GM23338 (cell line): ENCODE data around the gene MARK3. TPM values are rescaled to one million over a fixed set of nuclear protein-coding genes. Genes with fewer than 3 reads are reported as not detected.

Experiments
- ATAC-seq: fragments of 200-7000 bp; cut with Tn5 transposase; 3 replicates; pipeline ENCODE4 v1.9.1; 2020
- DNase-seq: peaks from one replicate; pipeline ENCODE4 v3.0.0-alpha.2; 2015; ENCODE audit warnings: low spot score
- H2AFZ ChIP-seq: fragments of 200-600 bp; sonication (generic); 2 replicates; pipeline ENCODE4 v1.8.0; 2016; ENCODE audit warnings: antibody characterized with exemption, mild to moderate bottlenecking, moderate library complexity
- H3F3A ChIP-seq: fragments of 200-600 bp; sonication (generic); replicated peaks from 2 replicates; pipeline ENCODE4 v1.8.0; 2017; ENCODE audit warnings: antibody characterized with exemption, mixed run types, low read depth
- H3K27ac ChIP-seq: fragments of 200-600 bp; sonication (generic); 2 replicates; pipeline ENCODE4 v1.6.1; 2016; ENCODE audit warnings: low read depth
- H3K27me3 ChIP-seq: fragments of 200-600 bp; sonication (generic); 2 replicates; pipeline ENCODE4 v1.8.0; 2016; ENCODE audit warnings: mild to moderate bottlenecking, mixed run types, moderate library complexity; ENCODE audit not compliant: insufficient read depth
- H3K36me3 ChIP-seq: fragments of 200-600 bp; sonication (generic); 2 replicates; pipeline ENCODE4 v1.8.0; 2016; ENCODE audit warnings: mild to moderate bottlenecking; ENCODE audit not compliant: insufficient read depth
- H3K4me1 ChIP-seq: fragments of 200-600 bp; sonication (generic); 2 replicates; pipeline ENCODE4 v1.8.0; 2016; ENCODE audit warnings: mild to moderate bottlenecking, moderate library complexity; ENCODE audit not compliant: insufficient read depth
- H3K4me2 ChIP-seq: fragments of 200-600 bp; sonication (generic); 2 replicates; pipeline ENCODE4 v1.7.1; 2017; ENCODE audit warnings: mixed run types
- H3K4me3 ChIP-seq: fragments of 200-600 bp; sonication (generic); 2 replicates; pipeline ENCODE4 v1.6.1; 2016; ENCODE audit warnings: mixed run types
- H3K79me2 ChIP-seq: fragments of 200-600 bp; sonication (generic); replicated peaks from 2 replicates; pipeline ENCODE4 v1.8.0; 2017; ENCODE audit warnings: mild to moderate bottlenecking; ENCODE audit not compliant: insufficient read depth
- H3K9me2 ChIP-seq: fragments of 200-600 bp; sonication (generic); 2 replicates; pipeline ENCODE4 v1.8.0; 2017; ENCODE audit not compliant: insufficient read depth
- H4K20me1 ChIP-seq: fragments of 200-600 bp; sonication (generic); replicated peaks from 2 replicates; pipeline ENCODE4 v1.8.0; 2017; ENCODE audit warnings: mild to moderate bottlenecking; ENCODE audit not compliant: insufficient read depth
- H3K27ac Mint-ChIP-seq: 2 replicates; pipeline ENCODE4 v1.8.0; 2020; ENCODE audit warnings: inconsistent platforms, mild to moderate bottlenecking, moderate library complexity, mixed read lengths
- H3K27me3 Mint-ChIP-seq: 3 replicates; pipeline ENCODE4 v1.8.0; 2022; ENCODE audit warnings: low read depth, mild to moderate bottlenecking, moderate library complexity, mixed read lengths, inconsistent platforms; ENCODE audit not compliant: insufficient read depth, poor library complexity
- H3K36me3 Mint-ChIP-seq: 3 replicates; pipeline ENCODE4 v1.8.0; 2021; ENCODE audit warnings: low read depth, mild to moderate bottlenecking, inconsistent platforms, moderate library complexity, mixed read lengths
- H3K4me1 Mint-ChIP-seq: 3 replicates; pipeline ENCODE4 v1.8.0; 2020; ENCODE audit warnings: mild to moderate bottlenecking, inconsistent platforms, mixed read lengths
- H3K4me3 Mint-ChIP-seq: 3 replicates; pipeline ENCODE4 v1.8.0; 2021; ENCODE audit warnings: moderate library complexity, mild to moderate bottlenecking, inconsistent platforms, mixed read lengths
- H3K9me3 Mint-ChIP-seq: 3 replicates; pipeline ENCODE4 v1.8.0; 2020; ENCODE audit warnings: moderate library complexity, mild to moderate bottlenecking, inconsistent platforms, mixed read lengths
- CREB1 ChIP-seq: fragments of 250-450 bp; sonication (Bioruptor Pico); IDR thresholded peaks from 2 replicates; pipeline ENCODE4 v1.5.0; 2020; ENCODE audit warnings: low read depth, mild to moderate bottlenecking, moderate library complexity
- CTCF ChIP-seq, 2 experiments: fragments of 200-600 bp in 1 of 2; sonication (generic) in 1 of 2; conservative IDR thresholded peaks; 2 replicates each; pipeline versions ENCODE4 v1.5.1 to v1.6.1; 2016 to 2017; ENCODE audit warnings: antibody characterized with exemption in 2 of 2, low read depth in 2 of 2, mild to moderate bottlenecking in 2 of 2, moderate library complexity in 1 of 2
- ETS1 ChIP-seq: IDR thresholded peaks from 2 replicates; pipeline ENCODE4 v1.6.1; 2016; ENCODE audit warnings: antibody characterized with exemption
- EZH2 ChIP-seq: fragments of 200-600 bp; sonication (generic); IDR thresholded peaks from one replicate; pipeline ENCODE4 v1.8.0; 2017; ENCODE audit warnings: antibody characterized with exemption, mild to moderate bottlenecking, low read depth; ENCODE audit not compliant: unreplicated experiment
- EZH2phosphoT487 ChIP-seq: fragments of 200-600 bp; sonication (generic); IDR thresholded peaks from one replicate; pipeline ENCODE4 v1.8.1; 2018; ENCODE audit warnings: antibody characterized with exemption; ENCODE audit not compliant: unreplicated experiment
- JUNB ChIP-seq: IDR thresholded peaks from one replicate; pipeline ENCODE4 v1.6.1; 2016; ENCODE audit warnings: antibody characterized with exemption; ENCODE audit not compliant: unreplicated experiment
- NANOG ChIP-seq: IDR thresholded peaks from 2 replicates; pipeline ENCODE4 v1.6.1; 2016; ENCODE audit warnings: antibody characterized with exemption, borderline replicate concordance
- POLR2AphosphoS5 ChIP-seq: IDR thresholded peaks from 2 replicates; pipeline ENCODE4 v1.6.1; 2016; ENCODE audit warnings: antibody characterized with exemption, low read depth
- REST ChIP-seq: IDR thresholded peaks from one replicate; pipeline ENCODE4 v1.6.1; 2018; ENCODE audit warnings: antibody characterized with exemption; ENCODE audit not compliant: unreplicated experiment
- STAT1 ChIP-seq: IDR thresholded peaks from one replicate; pipeline ENCODE4 v1.6.1; 2016; ENCODE audit warnings: antibody characterized with exemption; ENCODE audit not compliant: unreplicated experiment
- ZNF114 ChIP-seq: fragments of 250-450 bp; sonication (Bioruptor Pico); IDR thresholded peaks from 2 replicates; pipeline ENCODE4 v1.5.0; 2020; ENCODE audit warnings: mild to moderate bottlenecking, moderate library complexity
- ZNF331 ChIP-seq: fragments of 250-450 bp; sonication (Bioruptor Pico); IDR thresholded peaks from 2 replicates; pipeline ENCODE4 v1.5.0; 2020; ENCODE audit warnings: low read depth, mild to moderate bottlenecking, moderate library complexity
- polyA plus RNA-seq: library from polyadenylated mRNA; unstranded; fragments of >200 nt; fragmentation: Nextera tagmentation; extraction: Ambion mirVana; gene quantifications from 2 replicates; pipeline ENCODE4 v1.2.1, GENCODE V29; 2016
- total RNA-seq: library from RNA; depleted of rRNA; stranded (reverse); fragments of >200 nt; shearing (Covaris generic); gene quantifications from 2 replicates; pipeline ENCODE4 v1.2.3, GENCODE V29; 2014

MARK3 gene
- total and polyA plus RNA-seq, 2 experiments from 2014 or later = 45.9 to 69.7 TPM

DNA sequence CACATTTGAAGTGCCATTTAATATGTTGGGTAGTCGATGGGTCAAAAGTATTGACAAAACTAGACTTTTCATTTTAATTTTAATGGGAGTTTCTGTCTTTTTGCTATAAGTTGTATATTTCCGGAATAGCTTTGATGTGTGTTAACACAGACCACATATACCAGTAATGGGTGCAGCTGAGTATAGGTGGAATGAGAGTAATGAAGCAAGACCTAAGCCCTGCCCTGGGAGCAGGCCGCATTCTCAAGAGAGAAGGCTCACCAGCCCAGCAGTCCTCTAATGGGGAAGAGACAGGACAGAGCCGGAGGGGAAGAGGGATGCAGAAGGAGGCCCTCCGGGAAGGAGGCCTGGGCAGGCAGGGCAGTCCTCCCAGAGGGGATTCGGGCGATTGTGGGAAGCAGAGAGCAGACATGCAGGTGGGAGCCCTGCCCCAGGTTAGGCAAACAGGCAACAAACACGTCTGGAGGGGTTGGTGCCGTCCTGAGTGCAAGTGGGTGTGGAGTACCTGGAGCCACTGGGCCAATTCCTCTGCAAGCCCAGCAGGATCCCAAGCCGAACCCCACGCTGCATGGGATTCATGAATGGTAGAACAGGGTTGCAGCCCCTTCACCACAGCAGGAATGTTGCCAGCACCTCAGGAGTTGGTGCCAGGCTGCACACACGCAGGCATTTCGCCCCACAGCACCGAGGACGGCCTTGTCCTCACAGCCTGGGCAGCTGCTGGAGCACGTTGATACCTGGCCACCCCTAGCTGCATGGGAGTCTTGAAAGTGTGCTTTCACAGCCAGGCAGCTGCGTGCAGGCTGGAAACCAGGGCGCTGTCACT lies 129.6 kb downstream of the MARK3 start (continued):
- TF ChIP-seq CTCF (conservative IDR thresholded peaks at IDR 0.05; ENCODE audit: low read depth in 2 of 2) = no peak

DNA sequence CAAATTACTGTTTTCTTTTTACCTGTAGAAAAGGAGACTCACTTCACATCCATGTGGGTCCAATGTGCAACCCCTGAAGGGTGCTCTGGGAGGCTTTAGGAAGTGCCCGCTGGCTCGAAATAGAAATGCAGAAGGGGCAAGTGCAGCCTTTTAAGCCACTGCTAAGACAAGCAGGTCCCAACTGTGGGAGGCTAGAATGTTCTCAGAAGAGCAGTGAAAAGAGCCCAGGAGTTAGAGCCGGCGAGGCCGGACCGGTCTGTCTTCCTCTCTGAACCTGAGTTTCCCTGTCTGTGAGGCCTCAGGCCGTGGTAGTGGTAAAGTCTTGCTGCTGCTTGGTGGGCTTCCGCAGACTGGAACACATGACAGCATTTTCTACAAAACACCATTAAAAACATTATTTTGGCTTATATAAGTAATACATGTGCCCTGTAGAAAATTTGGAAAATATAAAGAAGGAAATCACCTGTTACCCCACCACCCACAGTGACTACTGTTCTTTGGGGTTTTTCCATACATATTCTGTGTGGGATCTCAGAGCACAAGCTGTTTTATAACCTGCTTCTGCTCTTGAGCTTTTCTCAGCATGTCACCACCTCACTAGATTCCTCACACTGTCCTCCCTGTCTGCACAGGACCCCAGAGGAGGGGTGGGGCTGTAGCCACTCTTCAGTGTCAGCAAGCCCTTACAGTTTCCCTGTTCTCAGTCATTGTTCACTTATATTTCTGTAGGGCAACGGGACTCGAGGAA lies 131.4 kb downstream of the MARK3 start:
- Mint-ChIP-seq H3K4me1 (peaks cover 23% of the 10 kb centered on the region), H3K4me3 (no peak overlapping the region), H3K9me3 (no peaks in the 10 kb centered on the region; the same call in 2 of the 3 replicates), H3K36me3 (peaks cover 18% of the 10 kb centered on the region), H3K27me3 (peaks cover 37% of the 10 kb centered on the region), H3K27ac (no peak overlapping the region; the same call in 1 of the 2 replicates)
- Histone ChIP-seq H2AFZ (no peak overlapping the region), H3K79me2 (no peaks in the 10 kb centered on the region), H3F3A (peaks cover 32% of the 10 kb centered on the region), H3K27me3 (no peaks in the 10 kb centered on the region), H3K27ac (no peak overlapping the region), H3K4me3 (no peak overlapping the region), H3K36me3 (no peaks in the 10 kb centered on the region; the same call in 1 of the 2 replicates), H3K4me1 (peaks cover 14% of the 10 kb centered on the region), H4K20me1 (peaks cover 11% of the 10 kb centered on the region), H3K9me2 (no peaks in the 10 kb centered on the region), H3K4me2 (no peak overlapping the region)
- DNase-seq (no peak), ATAC-seq (no peak)
- no peak for TF ChIP-seq ETS1
- TF ChIP-seq CREB1 (CRISPR knock-in tag) = no peak
- no peak for TF ChIP-seq EZH2phosphoT487
- TF ChIP-seq REST = no peak
- no peak for TF ChIP-seq CTCF (conservative IDR thresholded peaks at IDR 0.05; ENCODE audit: low read depth in 2 of 2)
- no peak for TF ChIP-seq POLR2AphosphoS5
- no peak for TF ChIP-seq STAT1
- TF ChIP-seq ZNF114 (CRISPR knock-in tag) = no peak
- no peak for TF ChIP-seq ZNF331
- no peak for TF ChIP-seq JUNB
- TF ChIP-seq NANOG = no peak
- TF ChIP-seq EZH2 = no peak
